GM18498 (cell line): Measurements from ENCODE around the gene NFATC1.

Source experiments
- ATAC-seq: cut with Tn5 transposase; IDR thresholded peaks from one replicate; pipeline ENCODE4 v1.9.1; 2021; ENCODE audit warnings: mild to moderate bottlenecking, moderate library complexity; ENCODE audit not compliant: unreplicated experiment

NFATC1 gene

GRCh38 chr18:79567481-79568147 is 171.9 kb downstream of the NFATC1 start:
- no peak for ATAC-seq

GRCh38 chr18:79568543-79569205 is 172.9 kb downstream of the NFATC1 start:
- ATAC-seq, result no peak

- no peak for ATAC-seq
These were observed 174.0 kb downstream of the NFATC1 start for GRCh38 chr18:79569720-79570119.

GRCh38 chr18:79570266-79571201 is 174.8 kb downstream of the NFATC1 start:
- ATAC-seq, result no peak

- ATAC-seq, result no peak
These were observed 175.7 kb downstream of the NFATC1 start for GRCh38 chr18:79571211-79572092.

GRCh38 chr18:79572093-79572780 is 176.5 kb downstream of the NFATC1 start:
- no peak for ATAC-seq

- ATAC-seq, result no peak
These were observed 177.2 kb downstream of the NFATC1 start for GRCh38 chr18:79572848-79573451.

GRCh38 chr18:79573921-79574491 is 178.3 kb downstream of the NFATC1 start:
- no peak for ATAC-seq

- ATAC-seq, result no peak
These were observed 179.3 kb downstream of the NFATC1 start for GRCh38 chr18:79574938-79575525.

GRCh38 chr18:79575891-79576685 is 180.4 kb downstream of the NFATC1 start:
- no peak for ATAC-seq

- no peak for ATAC-seq
These were observed 181.1 kb downstream of the NFATC1 start for GRCh38 chr18:79576686-79577351.

GRCh38 chr18:79577451-79578395 is 182.0 kb downstream of the NFATC1 start:
- ATAC-seq, result no peak

GRCh38 chr18:79578396-79579260 is 182.9 kb downstream of the NFATC1 start:
- ATAC-seq, result no peak
